HG03025 (cell line): ENCODE data around the gene CNTNAP2.
A peak's percentile ranks its signal among the peaks of the same experiment; 100 is the strongest.
"Not testable (repeated sequence)": the region's sequence is repeated elsewhere in the genome, so short reads cannot be mapped to it uniquely, and the experiment has no call there.

Source experiments
- ATAC-seq: cut with Tn5 transposase; IDR thresholded peaks from one replicate; pipeline ENCODE4 v1.9.1; 2021; ENCODE audit warnings: mild to moderate bottlenecking, moderate library complexity; ENCODE audit not compliant: unreplicated experiment, low FRiP score

The CNTNAP2 gene

DNA sequence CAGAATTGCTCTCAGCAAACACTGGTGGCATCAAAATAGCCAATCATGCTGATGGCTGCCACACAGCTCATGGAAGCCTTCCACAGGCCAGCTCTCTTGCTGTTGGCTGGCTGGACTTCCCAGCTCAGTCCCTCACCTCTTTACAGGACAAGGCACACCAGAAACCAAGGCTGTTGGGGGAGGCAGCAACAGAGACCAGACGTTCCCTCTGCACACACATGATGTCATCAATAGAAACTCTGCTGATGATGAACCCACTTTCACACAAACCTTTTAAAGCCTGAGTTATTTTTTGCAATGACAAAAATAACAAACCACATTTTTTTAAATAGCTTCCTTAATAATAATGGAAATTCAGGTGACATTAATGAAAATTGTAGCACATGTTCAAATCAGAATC, 2173.0 kb downstream of the CNTNAP2 start:
- ATAC-seq: peak; percentile 67

DNA sequence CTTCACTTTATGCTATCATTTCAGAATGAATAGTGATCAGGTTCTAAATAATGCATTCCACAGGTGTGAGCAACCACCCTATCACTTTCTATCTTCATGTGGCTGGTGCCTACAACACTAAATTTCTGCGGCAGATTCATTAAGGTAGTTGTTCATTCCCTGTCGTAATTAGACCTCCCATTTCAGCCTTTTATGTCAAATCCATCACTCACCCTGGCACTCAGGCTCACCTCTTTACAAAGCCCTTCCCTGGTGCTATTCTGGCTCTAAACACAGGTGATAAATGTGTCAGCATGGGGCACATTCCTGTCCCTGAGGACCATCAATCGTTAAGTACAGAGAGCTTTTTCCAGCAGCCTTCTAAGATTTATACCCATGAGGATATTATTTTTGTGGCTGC, 2173.9 kb downstream of the CNTNAP2 start:
- ATAC-seq: no peak

DNA sequence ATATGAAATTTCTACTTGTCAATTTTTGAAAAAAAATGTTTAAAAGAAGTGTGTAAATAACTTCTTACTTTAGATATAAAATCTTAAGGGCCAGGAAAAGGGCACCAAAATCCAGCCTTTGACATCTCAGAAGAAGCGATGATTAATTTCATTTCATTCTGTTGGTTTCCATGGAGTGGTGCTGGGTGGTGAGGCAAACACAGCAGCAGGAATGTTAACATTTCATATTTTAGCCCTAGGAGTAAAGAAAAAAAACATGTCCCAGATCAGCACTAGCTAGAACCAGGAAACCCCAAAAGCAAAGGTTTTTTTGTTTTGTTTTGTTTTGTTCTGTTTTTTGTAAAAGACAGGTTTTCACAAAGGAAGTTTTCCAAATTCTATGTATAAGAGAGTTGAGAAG, 2175.2 kb downstream of the CNTNAP2 start:
- ATAC-seq: no peak

DNA sequence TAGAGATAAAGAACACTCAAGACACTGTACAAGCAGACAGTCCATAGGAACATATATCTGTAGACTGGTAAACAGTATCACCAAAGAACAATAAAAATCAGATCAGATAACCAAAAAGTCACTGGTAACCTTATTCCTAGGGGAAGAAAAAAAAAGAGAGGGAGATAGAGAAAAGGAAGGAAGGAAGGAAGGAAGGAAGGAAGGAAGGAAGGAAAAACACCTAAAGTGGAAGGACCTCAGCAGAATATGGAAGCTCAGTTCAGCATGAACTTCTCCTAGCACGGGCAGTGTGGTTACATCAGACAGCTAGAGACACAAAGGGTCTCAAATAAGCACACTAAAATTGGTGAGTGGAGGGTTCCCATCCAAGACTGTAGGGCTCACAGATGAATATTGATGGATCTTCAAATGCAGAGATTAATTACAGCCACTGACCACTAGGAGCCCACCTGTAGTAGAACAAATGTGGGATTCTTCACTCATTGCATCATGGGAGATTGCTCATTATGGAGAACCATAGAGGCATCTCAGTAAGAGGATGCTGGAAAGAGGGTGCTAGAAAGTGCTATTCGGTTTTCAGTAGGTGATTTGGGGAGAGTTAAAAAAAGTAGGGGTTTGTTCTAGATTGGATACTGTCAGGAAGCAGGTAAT, 2180.5 kb downstream of the CNTNAP2 start:
- ATAC-seq: no peak

DNA sequence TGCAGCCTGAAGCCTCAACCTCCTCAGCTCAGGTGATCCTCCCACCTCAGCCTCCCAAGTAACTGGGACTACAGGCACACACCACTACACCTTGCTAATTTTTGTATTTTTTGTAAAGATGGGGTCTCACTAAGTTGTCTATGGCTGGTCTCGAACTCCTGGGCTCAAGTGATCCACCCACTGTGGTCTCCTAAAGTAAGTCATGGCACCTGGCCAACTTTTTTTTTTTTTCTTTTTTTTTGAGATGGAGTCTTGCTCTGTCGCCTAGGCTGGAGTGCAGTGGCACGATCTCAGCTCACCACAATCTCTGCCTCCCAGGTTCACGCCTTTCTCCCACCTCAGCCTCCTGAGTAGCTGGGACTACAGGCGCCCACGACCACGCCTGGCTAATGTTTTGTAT, 2182.2 kb downstream of the CNTNAP2 start:
- ATAC-seq: not testable (repeated sequence)

DNA sequence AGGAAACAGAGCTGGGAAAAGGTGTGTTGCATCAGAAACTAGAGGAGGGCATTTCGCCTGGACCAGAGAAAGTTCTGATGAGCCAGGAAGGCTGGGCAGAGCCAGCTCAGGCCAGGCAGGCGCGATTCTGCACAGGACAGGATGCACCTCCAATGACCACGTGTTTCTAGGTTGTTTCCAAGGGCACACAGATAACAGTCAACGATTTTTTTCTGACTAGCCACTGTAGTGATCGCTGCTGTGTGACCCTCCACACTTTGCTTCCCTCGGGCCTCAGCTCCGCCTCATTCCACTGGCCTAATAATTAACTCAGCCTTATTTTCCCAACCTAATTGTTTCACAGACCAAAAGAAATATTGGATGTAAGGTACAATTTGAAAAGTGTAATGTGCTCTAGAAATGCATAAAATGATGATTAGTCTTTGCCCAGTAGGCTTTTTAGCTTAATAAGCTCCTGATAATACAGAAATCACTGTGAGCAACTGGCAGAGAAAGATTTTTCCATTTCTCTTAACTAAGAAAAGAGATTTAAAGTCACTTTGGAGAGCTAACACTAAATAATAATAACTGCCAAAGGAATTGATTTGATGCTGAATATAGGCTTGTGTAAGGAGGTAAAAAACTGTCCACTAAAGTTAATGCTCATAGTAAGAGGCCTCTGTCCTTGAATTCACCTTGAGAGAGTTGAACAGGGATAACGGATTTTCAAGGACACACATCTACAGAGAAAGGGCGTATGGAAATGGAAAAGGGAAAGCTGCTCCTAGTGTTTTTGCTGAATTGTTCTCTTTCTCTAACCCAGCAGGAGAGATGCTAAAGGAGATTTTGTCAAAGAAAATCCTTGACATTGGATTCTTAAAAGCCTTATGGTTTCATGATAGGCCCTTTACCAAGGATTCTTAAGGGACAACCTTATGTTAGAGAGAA, 2183.0 kb downstream of the CNTNAP2 start:
- no peak for ATAC-seq

DNA sequence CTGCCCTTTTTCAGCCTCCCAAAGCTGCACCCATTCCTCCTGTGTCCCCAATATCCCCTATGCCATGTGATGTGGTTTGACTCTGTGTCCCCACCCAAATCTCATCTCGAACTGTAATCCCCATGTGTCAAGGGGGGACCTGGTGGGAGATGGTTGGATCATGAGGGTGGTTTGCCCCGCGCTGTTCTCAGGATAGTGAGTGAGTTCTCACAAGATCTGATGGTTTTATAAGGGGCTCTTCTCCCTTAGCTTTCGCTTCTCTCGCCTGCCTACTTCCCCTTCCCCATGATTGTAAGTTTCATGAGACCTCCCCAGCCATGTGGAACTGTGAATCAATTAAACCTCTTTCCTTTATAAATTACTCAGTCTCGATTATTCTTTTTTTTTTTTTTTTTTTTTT, 2185.8 kb downstream of the CNTNAP2 start:
- not testable (repeated sequence) for ATAC-seq

DNA sequence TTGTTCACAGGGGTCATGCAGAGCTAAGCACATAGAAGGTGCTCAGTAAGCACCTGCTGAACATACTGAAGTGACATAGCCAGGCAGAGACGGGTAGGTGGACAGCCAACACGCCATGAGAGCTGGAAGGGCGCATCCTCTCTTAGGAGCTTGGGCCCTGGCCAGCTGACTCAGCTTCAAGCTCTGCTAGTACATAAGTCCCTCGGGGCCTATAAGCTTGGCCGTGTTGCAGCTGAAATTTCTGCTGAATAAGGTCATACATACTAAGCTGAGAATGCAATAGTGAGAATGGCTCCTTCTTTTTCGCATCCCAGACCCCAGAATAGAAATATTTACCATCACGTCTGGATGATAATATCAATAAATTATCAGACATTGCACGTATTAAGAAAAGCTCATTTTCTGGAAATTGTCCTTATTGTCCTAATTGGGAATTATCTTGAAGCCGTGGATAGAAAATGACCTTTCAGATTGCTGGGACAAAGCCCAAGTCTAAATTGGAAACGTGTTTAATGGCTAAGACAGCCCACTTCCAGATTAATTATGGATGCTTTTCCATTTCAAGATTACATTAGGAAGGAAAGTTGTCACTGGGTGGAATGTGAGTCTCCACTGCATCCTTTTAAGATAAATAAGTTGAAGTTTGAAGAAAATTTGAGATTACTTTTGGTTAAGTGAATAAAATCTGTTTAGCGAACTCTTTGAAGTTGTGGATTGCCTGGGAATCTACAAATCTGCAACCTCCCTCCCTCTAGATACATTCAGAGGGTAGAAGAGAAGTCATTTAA, 2186.9 kb downstream of the CNTNAP2 start:
- no peak for ATAC-seq

DNA sequence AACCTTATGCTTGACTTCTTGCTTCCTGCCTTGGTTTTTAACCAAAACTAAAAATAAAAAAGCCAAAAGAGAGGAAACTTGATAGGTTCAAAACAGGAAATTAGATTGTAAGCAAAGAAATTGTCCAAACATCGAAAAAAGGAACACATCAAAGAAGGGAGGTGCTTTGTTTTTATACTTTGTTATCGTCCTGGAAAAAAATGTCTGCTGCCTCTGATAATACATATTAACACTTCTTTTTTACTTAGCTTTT, 2187.4 kb downstream of the CNTNAP2 start:
- ATAC-seq: no peak

DNA sequence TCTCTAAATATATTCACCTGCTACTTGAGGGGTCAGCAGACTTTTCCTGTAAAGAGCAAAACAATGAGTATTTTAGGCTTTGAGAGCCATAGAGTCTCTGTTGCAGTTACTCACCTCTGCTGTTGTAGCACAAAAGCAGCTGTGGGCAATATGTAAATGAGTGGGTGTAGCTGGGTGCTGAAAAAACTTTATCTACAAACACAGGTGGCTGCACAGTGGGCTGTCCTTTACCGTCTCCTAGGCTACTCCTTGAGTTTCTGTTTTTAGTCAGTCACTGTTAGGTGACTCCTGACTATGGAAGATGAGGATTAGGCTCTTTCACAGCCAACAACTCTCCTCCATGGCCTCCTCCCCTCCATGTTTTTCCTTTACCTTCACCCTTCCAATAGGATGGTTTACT, 2187.9 kb downstream of the CNTNAP2 start:
- peak; percentile 83 for ATAC-seq

DNA sequence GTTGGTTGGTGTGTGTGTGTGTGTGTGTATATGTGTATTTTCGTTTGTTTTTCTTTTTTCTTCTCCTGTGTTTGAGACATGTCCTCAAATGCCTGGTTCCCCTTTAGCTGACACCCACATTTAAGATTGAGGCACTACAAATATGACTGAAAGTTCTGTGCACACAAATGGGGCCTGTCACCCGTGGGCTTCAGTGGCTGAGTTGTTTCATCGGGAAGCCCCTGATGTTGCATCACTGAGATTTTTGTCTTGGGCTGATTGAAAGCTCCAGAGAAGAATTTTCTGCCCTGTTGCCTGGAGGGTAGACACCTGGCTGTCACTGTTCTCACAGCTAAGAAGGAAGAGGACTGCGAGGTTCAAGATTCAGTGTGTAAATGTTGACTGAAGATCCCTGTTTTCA, 2190.2 kb downstream of the CNTNAP2 start:
- no peak for ATAC-seq

DNA sequence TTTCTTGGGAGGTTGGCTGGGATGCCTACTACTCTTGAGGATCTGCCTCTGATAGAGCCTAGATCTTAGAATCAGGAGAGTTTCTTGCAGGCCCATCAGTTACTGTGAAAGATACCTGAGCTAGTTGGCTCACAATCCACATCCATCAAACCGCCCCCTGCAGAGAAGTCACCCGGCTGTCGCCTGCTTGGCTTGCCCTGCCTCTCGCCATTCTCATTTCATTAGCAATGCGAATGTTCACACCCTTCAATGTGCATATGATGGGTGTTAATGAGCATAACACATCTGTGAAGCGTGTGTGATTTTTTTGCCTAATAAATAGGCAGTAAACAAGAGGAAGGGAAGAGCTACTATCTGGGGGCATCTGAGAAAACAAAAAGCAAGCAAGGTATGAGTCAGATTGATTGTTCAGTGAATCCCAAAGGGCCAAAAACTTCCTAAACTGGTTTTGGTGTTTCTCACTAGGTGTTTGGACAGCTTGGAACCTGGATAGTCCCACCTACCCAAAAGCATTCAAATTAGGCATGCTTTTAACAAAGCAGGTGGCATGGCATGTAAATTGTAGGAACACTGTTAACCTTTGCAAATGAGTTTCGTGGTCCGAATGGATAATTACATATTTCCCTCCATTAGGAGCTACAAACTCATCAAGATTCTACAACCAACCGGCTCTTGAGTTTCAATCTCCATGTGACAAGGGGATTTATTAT, 2201.7 kb downstream of the CNTNAP2 start:
- no peak for ATAC-seq

DNA sequence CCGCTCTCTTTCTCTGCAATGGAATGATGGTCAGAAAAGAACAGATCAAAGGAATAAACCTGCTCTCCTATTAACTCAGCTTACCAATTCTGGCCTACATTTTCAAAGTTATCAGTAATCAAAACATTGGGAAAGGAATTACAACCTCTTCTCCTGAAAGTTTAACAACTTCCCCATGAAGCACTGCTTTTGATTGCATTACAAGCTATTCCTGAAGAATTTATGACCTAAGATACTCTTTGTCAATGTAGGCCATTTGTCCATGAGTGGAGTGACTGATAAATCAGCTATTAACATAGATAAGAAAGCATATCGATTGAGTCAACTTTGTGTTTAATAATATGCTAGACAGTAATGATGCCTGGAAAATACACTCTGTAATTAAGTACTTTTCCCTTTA, 2202.2 kb downstream of the CNTNAP2 start:
- no peak for ATAC-seq

DNA sequence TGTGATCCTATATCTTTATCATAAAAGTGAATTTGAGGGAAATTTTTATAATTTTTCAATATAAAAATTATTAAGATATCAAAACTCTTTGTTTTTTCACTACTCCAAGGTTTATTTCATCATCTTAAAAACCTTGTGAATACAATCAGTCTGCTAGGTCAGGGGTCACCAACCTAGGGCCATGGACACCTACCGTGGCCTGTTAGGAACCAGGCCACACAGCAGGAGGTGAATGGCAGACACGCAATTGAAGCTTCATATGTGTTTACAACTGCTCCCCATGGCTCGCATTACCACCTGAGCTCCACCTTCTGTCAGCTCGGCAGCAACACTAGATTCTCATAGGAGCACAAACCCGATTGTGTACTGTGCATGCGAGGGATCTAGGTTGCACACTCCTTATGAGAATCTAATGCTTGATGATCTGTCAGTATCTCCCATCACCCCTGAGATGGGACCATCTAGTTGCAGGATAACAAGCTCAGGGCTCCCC, 2202.8 kb downstream of the CNTNAP2 start:
- no peak for ATAC-seq

DNA sequence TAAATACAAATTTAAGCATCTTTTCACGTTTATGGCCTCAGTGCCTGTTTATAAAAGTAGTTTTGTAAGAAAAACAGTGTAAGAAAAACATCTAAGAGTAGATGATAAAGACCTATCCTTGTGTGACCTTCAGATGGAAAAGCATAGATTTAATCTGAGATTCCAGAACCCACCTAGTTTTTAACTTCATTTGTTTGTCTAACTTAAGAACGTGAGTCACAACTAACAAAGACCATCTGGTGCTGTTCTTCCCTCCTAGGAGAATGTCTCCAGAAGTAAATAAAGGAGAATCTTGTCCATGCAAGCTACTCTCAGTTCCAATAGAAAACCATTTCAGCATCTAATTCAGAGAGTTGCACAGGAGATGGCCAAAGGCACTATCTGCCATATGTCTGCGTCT, 2208.6 kb downstream of the CNTNAP2 start:
- no peak for ATAC-seq

DNA sequence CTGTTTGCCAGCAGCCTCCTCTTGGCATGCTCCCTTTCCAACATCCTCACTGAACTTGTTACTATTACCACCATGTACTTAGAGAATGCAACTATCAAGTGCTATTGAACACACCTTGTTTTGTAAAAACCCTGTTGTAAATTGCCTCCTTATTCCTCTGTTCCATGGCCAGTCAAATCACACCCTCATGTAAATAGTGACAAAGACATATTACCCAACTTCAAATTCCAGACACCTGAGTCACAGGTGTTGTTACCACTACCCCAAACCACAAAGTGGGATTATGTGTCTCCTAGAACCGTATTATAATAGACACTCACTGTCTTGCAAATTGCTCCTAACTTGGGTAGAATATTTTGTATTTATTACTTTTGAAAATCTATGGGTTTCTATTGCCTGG, 2210.8 kb downstream of the CNTNAP2 start:
- no peak for ATAC-seq

DNA sequence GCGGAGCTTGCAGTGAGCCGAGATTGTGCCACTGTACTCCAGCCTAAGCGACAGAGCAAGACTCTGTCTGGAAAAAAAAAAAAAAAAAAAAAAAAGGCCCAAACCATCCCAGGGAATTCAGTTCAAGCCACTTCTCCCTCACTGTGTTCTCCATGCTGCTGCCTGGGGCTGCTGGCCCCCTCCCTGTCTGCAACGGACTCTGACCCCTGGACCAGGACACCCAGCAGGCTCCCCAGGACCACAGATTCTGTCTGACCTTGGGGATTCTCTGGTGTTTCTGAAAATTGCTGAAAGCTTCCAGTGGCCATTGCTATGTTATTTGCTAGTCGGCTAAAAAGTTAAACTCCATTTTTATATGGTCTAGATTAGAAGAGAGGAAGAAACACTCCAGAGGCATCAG, 2212.3 kb downstream of the CNTNAP2 start:
- ATAC-seq: no peak

DNA sequence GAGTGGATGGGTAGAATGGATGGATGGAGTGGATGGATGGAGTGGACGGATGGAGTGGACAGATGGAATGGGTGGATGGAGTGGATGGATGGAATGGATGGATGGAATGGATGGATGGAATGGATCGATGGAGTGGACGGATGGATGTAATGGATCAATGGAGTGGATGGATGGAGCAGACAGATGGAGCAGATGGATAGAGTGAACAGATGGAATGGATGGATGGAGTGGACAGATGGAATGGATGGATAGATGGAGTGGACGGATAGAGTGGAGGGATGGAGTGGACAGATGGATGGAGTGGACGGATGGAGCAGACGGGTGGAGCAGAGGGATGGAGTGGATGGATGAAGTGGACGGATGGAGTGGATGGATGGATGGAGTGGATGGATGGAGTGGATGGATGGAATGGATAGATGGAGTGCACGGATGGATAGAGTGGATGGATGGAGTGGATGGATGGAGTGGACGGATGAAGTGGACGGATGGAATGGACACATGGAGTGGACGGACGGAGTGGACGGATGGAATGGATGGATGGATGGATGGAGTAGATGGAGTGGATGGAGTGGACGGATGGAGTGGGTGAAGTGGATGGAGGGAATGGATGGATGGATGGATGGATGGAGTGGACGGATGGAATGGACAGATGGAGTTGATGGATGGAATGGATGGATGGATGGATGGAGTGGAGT, 2213.7 kb downstream of the CNTNAP2 start:
- ATAC-seq: no peak

DNA sequence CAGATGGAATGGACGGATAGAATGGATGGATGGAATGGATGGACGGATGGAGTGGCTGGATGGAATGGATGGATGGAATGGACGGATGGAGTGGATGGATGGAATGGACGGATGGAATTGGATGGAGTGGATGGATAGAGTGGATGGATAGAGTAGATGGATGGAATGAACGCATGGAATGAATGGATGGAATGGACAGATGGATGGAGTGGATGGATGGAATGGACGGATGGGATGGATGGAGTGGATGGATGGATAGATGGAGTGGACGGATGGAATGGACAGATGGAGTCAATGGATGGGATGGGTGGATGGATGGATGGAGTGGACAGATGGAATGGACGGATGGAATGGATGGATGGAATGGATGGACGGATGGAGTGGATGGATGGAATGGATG, 2214.2 kb downstream of the CNTNAP2 start:
- no peak for ATAC-seq

DNA sequence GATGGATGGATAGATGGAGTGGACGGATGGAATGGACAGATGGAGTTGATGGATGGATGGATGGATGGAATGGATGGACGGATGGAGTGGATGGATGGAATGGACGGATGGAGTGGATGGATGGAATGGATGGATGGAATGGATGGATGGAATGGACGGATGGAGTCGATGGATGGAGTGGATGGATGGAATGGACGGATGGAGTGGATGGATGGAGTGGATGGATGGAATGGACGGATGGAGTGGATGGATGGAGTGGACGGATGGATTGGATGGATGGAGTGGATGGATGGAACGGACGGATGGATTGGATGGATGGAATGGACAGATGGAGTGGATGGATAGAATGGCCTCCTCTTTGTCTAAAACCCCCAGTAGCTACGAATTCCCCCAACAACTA, 2214.9 kb downstream of the CNTNAP2 start:
- not testable (repeated sequence) for ATAC-seq
